ENCODE data around the gene TBCC.
"Not testable (repeated sequence)": the region's sequence is repeated elsewhere in the genome, so short reads cannot be mapped to it uniquely, and the experiment has no call there.

TBCC gene

DNA sequence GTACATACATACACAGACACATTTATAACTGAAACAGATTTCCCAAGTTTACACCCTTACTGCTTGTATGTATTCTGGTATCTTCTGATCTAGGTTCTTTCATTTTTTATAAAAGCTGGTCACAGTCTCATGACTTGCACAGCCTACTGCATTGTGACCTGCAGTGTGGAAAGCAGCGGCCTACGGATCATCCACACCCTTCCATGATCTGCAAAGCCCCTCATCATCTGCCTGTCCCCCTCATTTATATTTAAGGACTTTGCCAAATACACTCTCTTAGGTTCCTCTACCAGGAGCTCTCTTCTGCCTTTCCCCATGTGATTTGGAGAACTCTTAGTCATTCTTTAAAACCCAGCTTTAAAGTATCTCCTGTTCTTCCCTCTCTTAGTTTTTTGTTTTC, 23.9 kb upstream of the TBCC start:
- DNase-seq = no peak

DNA sequence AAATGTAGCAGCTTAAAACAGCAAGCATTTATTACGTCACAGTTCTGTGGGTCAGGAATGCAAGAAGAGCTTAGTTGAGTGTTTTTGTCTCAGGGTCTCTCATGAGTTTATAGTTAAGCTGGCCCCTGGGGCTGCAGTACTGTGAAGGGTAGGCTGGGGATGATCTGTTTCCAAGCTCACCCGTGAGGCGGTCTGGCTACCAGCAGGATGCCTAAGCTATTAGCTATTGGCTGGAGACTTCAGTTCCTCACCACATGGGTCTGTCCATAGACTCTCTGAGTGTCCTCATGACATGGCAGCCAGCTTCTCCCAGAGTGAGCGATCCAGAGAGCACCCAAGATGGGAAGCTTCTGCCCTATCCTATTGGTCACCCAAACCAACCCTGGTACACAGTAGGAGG, 23.1 kb upstream of the TBCC start:
- DNase-seq = no peak

DNA sequence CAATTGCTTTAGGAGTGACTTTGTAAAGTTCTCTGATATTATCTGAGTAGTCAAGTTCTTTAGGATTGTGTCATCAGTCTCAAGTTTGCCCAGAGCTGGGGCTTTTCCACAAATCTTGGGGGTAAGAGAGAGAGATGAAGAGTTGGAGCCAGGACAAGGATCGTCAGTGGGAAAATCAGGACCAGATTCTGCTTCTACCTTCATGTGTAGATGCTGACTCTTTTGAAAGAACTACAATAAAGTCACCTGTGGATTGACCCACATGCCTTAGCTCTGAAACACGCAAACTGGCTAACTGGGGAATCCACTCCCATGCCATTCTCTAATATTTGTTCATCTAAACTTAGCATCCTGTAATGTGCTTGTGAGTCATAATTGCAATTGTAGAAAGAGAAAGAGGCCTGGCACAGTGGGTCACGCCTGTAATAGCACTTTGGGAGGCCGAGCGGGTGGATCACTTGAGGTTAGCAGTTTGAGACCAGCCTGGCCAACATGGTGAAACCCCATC, 20.3 kb upstream of the TBCC start:
- DNase-seq = no peak

DNA sequence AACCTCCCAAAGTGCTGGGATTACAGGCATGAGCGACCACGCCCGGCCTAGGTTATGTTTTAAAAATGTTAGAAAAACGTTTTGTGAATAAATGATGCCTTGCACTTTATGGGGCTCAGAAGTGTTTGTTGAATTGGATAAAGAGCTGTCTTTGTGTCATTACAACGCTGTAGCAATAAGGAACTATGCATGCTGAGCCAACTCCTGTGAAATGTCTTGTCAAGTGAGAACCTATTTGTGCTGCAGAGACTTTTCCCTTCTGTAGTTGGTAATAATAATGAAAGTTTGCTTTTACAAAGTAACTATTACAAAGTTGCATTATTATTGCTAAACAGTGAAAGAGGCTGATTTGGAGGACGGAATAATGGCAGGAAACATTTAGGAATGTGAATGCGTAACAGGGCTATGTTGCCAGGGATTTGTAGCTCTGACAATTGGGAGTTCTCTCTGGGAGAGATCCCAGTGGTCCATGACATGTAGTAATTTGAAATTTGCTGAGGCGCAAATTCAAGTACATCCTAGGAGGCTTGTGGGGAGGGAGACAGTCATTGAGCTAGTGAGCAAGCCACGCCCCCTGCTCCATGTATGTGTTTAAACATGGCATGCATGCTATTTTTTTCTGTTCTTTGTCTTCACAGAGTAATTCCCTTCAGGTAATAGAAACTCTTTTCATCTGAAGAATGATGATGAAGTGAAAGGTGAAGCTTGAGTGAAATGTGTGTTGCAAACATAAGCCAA, 19.2 kb upstream of the TBCC start:
- no peak for DNase-seq

DNA sequence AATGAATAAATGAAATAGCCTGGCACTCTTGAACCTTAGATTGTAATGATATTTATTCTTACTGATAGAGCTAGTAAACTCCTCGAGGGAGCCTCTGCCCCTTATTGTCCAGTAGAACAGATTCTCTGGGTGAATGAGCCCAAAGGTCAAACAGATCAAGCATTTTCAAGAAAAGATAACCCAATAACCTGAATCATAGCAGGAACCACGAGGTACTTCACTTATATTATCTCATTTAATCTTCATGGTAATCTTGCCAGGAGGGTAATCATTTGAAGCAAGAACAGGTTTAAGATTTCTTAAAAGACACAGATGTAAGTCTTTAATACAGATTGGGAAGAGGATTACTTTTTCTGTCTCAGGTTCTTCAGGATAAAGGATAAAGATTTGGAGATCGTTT, 17.0 kb upstream of the TBCC start:
- no peak for DNase-seq

DNA sequence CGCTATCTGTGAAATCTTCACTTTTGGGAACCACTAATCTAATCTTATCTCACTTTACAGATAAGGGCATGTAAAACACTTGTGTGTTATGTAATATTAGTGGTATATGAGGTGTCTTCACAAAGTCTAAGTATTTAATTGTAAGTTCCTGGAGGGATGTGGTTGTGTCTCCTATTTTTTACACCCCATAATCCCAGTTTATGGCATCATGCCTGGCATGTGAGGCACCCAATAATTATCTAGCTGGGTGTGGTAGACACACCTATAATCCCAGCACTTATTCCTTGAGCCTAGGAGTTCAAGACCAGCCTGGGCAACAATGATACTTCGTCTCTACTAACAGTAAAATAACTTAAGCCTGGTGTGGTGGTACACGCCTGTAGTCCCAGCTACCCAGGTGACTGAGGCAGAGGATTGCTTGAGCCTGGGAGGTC, 16.5 kb upstream of the TBCC start:
- DNase-seq = no peak

DNA sequence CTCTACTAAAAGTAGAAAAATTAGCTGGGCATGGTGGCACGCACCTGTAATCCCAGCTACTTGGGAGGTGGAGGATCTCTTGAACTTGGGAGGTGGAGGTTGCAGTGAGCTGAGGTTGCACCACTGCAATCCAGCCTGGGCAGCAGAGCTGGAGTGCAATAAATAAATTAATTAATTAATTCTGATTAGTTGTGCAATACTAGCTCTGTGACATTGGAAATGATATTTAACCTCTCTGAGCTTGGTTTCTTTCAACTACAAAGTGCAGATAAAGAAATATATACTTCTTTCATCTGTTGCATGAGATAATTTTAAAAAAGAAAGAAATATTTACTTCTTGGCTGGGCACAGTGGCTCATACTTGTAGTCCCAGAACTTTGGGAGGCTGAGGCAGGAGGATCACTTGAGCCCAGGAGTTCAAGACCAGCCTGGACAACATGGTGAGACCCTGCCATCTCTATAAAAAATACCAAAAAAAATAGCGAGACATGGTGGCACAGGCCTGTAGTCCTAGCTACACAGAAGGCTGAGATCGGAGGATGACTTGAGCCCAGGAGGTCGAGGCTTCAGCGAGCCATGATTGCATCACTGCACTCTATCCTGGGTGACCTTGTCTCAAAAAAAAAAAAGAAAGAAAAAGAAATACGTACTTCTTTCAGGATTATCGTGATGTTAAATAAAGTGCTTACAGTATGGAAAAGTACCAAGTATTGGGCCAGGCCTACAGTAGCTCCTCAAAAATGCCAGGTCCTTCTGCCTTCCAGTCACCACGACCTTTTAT, 15.6 kb upstream of the TBCC start:
- no peak for DNase-seq

DNA sequence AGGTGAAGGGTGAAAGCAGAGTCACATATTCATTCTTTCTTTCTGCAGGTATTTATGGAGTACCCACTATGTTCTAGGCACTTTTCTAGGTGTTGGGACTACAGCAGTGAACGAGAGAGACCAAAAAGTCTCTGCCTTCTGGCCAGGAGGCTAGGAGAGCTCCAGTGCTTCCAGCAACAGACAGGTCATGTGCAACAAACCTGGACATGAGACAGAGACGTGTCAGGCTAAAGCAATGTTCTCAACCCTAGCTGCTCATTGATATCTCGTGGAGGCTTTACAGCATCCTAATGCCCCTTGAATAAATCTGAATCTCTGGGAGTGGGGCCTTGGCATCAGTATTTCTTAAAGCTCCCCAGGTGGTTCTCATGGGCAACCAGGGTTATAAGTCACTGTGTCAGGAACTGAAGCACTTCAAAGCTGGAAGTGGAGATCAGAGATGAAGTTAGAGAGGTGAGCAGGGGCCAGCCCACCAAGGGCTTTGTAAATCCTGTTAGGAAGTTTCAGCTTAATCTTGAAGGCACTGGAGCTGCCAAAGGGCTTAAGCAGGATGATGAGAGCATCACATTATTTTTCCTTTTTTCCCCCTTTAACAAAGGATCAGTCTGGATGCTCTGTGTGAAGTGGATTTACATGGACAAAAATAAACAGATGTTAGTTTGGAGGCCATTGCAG, 13.0 kb upstream of the TBCC start:
- DNase-seq = no peak

DNA sequence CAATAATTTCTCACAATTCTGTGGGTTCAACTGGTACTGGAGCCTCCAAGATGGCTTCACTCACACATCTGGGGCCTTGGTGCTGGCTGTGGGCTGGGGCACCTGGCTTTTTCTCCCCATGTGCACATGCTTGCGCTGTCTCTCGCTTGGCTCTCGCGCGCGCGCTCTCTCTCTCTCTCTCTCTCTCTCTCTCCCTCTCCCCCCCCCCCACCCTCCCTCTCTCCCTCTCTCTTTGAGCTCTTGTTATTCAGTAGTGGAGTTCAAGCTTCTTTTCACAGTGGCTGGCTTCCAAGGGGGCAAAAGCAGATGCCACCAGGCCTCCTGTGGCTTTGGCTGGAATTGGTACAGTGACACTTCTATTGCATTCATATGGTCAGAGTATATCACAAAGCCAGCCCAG, 10.8 kb upstream of the TBCC start:
- no peak for DNase-seq

DNA sequence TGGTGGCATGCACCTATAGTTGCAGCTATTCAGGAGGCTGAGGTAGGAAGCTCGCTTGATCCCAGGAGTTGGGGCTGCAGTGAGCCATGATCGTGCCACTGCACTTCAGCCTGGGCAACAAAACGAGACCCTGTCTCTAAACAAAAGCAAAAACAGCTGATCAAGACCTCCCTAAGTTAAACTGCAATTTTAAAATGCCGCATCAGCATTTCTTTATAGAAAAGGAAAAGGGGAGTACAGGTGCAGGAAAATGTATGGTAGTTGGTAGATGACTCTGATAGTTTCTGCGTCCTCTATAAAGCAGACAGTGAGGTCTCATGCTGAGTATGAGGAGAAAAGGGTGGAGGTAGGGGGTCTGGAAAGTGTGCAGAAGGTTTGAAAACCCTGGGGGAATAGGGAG, 8.9 kb upstream of the TBCC start:
- no peak for DNase-seq

DNA sequence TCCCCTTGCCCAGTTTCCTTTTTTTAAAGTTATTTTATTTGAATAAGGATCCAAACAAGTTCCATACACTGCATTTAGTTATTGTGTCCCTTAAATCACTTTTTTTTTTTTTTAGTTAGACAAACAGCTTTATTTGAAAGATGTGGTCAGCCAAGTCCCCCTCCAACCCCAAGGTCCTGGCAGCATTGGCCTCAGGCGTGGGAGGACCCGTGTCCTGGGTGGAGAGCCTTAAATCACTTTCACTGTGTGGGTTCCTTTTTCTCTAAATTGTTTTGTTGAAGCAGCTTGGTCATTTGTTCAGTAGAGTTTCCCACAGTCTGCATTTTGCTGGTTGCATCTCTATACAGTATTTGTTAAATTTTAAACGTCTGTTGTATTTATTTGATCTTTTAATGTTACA, 5.2 kb upstream of the TBCC start:
- DNase-seq = no peak

DNA sequence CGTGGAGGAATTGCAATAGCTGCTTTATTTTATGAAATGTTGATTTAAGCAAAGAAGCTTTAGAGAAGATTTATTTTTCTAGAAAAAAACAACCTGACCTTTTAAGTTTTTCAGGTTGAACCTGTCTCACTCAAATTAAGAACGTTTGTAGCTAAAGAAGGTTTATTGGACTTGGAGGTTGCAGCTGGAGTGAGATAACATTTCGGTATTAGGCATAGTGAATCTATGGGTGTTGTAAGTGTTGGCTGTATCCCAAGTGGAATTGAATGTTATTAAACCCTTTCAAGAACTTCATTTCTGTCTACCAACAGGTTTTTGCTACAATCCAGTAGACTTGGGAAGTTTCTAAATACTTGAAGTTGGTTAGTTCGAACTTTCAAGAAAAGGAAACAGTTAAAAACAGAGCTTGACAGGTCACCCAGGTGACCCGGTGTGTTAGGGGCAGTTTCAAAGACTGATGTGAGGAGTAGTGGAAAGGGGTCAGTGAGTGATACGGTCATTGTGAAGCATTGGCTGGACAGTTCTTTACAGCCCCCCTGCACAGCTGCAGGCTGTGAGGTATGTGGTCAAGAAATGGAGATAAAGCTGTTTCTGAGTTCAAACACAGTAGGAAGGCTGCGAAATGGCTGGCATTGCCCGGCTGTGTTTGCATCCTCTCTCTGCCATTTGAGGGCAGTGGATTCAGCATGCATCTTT, 2.4 kb upstream of the TBCC start:
- DNase-seq = no peak

DNA sequence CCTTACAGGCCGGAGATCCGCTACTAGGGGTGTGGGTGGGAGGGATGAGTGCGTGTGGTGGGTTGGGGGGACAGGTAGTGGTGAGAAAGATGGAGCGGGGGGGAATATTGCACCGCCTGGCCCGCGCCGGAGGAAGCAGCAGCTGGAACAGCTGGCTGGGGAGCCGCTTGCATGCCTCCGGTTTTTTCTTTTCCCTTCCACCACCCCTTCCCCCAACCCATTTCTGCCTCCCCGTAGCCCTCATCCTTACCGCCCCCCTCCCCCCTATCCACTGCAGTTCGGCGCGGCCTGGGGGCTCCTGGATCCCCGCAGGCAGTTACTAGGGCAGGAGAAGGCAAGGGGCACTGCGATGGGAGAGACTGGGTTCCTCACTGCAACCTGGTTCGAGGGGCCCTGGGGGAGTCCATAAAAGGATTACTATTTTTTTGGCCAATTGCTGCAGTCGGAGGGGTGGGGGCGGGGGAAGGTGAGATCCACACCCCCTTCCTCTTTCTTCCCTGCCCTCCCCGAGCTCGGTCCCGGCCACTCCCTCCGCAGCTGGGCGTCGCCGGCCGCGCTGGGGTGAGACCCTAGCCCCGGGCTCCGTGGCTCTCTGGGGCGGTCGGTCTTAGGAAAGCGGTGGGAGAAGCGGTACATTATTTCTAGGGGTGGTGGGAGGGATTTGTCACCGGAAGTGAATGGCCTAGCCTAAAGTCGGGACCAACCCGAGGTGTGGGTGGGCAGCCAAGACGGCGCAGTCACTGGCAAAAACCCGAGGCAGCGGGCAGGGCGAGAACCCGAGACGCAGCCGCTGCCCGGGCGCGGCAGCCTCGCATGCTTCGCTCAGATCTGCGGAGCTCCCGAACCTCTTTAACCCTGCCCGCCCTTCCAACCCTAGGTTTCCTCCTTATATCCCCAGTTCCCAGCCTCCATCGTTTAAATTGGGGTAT, 824 bp upstream of the TBCC start:
- peak; percentile 77 for DNase-seq

DNA sequence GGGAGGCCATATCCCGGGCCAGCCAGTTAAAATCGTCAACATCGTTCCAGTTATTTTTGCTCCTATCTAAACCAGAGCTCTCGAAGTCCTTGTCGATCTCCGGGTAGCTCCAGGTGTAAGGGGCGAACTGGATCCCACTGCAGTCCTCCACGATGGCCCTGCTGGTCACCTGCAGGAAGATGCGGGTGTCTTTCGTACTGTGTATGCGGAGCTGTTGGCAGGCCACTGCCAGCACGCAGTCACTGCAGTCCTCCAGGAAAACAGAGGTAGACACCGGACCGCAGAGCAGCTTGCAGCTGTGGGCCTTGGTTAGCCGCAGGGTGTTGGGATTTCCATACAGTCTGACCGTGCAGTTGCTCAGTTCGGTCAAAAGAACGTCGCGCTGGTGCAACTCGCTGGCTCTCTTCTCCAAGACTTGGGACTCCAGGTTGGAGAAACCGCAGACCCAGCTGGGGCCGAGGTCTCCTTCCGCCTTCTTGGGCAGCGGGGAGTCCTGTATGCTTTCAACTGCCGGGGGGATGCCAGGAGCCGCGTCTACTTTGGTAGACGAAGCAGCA, 742 bp downstream of the TBCC start:
- DNase-seq = peak; percentile 49

DNA sequence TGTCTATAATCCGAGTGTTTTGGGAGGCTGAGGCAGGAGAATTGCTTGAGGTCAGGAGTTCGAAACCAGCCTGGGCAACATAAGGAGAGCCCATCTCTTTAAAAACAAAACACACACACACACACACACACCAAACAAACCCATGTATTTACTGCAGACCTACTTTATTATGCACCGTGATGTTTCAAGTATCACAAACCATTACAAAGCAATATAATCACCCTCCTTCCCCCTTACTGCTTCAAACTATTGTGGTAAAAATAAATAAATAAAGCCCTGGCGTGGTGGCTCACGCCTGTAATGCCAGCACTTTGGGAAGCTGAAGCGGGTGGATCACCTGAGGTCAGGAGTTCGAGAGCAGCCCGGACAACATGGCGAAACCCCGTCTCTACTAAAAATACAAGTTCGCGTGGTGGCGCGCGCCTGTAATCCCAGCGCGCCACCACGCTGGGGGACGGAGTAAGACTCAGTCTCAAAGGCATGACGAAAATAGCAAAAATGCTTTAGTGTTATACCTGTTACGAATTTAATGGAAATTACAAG, 1.5 kb downstream of the TBCC start:
- DNase-seq = no peak

DNA sequence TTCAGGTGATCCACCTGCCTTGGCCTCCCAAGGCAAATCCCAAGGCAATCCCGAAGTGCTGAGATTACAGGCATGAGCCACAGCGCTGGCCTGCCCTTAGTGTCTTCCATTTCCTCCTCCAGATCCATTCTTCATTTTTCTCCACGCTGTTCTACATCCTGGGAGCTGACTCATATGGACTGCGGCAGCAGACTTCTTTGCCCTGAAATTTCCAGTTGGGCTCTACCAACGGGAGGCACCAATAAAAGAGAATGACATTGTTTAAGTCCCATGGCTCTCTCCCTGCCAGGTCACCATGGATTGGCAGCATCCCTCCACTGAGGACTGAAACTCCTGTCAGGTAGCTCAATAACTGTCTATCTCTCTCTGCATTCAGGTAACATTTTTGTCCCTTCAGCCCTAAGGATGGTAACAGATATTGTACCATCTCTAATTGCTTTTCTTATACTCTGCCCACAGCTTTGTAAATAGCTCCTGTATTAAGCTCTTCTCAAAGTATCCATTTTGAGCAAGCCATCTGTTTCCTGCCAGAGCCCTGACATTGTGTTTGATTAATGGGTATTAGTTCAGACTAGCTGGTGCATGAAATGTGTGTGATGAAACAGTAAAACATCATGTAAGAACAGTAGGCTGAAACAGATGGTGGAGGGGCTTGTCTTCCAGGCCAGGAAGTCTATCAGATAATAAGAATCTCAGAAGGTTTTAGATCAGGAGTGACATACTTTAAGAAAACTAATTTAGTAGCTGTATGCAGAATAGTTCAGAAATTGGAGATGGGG, 3.6 kb downstream of the TBCC start:
- DNase-seq = no peak

DNA sequence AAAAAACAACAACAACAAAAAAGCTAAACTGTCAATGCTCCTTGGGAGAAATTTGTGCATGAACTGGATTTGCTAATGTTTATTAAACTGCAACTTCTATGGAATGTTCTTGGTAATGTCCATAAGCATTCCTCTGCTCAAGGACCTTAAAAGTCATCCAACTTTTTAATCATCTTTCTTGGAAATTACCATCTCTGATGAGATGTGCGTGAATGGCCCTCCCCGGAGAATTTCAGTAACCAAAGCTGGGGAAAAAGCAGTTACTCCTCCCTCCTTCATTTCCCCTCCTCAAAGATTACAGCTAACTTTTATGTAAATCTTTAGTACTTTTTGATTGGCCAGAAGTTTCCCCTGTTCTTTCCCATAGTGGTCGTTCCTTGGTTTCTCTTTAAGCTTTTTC, 5.2 kb downstream of the TBCC start:
- DNase-seq = no peak

DNA sequence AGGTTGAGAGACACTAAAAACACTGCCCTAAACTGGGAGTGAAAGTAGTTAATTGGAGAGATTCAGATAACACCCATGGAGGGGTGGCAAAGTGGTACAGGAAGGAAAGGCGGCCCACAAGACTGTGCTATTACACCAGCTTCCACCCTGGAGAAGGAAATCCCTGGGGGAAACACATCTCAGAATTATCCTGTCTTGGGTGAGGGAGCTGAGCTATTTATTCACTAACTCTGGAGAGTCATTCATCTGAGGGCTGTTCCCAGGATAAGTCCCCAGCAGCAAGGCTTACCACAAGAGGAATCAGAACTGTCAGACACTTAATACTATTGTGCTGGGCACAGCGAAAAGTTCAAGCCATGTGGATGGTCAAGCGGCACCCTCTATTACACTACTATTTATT, 9.9 kb downstream of the TBCC start:
- no peak for DNase-seq

DNA sequence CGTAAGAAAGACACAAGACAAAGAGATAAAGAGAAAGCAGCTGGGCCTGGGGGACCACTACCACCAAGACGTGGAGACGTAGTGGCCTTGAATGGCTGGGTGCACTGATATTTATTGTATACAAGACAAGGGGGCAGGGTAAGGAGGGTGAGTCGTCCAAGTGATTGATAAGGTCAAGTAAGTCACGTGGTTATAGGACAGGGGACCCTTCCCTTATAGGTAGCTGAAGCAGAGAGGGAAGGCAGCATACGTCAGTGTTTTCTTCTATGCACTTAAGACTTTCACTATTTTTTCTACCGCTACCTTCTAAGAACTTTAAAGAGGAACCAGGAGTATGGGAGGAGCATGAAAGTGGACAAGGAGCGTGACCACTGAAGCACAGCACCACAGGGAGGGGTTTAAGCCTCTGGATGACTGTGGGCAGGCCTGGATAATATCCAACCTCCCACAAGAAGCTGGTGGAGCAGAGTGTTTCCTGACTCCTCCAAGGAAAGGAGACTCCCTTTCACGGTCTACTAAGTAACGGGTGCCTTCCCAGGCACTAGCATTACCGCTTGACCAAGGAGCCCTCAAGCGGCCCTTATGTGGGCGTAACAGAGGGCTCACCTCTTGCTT, 11.9 kb downstream of the TBCC start:
- DNase-seq = not testable (repeated sequence)

DNA sequence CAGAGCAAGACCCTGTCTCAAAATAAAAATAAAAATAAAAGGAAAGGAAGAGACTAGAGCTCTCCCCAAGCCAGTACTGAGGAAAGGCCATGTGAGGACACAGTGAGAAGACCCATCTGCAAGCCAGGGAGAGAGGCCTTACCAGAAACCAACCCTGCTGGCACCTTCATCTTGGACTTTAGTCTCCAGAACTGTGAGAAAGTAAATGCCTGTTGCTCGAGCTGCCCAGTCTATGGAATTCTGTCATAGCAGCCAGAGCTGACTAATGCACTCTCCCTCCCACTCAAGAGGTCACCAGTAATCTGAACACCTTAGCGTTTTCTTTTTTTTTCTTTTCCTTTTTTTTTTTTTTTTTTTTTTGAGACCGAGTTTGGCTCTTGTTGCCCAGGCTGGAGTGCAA, 16.2 kb downstream of the TBCC start:
- no peak for DNase-seq
